Kidney tubule cell (primary cell): ENCODE measurements around the gene EDAR.
A peak's percentile ranks its signal among the peaks of the same experiment; 100 is the strongest.

ENCODE experiments used
- DNase-seq: peaks from one replicate; pipeline ENCODE4 v3.0.0-alpha.2; 2018; ENCODE audit warnings: low spot score

Gene EDAR

DNA sequence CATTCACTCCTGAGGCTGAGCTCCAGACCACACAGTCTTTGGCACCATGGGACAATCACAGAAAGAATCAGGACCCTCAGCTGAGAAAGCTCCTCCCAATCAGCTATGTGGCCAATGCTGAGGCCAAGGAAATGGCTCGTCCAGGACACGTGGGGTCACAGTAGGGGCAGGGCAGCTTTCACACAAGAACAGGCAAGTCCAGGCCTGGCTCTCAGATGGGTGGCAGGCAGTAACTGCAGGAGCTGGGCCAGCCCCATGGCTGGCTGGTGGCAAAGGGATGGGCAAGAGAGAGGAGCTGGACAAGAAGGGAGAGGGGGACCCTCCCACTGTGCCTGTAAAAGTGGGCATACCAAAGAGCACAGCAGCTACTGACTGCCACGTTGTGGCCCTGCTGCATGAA is 12.2 kb upstream of the EDAR start:
- DNase-seq = no peak

DNA sequence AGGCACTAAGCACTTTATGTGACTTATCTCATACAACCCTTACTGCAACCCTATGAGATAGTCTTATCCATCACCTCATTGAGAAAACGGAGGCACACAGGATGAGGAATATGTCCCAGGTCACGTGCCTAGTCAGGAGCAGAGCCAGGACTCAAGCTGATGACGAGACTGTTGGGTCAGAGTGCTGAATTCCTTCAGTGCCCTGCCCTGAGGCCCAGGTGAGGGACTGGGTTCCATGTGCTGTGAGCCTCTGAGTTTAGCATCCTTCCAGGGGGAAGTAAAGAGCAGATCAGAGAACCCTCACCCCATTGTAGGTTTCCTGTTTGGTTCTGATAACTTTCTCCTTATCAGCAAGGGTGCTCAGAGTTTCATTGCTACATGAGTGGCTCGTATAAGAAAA is 11.7 kb upstream of the EDAR start:
- no peak for DNase-seq

GRCh38 chr2:108998911-108999310 is 9.9 kb upstream of the EDAR start:
- DNase-seq = no peak

- no peak for DNase-seq
Observed at GRCh38 chr2:108994178-108994577, 5.2 kb upstream of the EDAR start.

DNA sequence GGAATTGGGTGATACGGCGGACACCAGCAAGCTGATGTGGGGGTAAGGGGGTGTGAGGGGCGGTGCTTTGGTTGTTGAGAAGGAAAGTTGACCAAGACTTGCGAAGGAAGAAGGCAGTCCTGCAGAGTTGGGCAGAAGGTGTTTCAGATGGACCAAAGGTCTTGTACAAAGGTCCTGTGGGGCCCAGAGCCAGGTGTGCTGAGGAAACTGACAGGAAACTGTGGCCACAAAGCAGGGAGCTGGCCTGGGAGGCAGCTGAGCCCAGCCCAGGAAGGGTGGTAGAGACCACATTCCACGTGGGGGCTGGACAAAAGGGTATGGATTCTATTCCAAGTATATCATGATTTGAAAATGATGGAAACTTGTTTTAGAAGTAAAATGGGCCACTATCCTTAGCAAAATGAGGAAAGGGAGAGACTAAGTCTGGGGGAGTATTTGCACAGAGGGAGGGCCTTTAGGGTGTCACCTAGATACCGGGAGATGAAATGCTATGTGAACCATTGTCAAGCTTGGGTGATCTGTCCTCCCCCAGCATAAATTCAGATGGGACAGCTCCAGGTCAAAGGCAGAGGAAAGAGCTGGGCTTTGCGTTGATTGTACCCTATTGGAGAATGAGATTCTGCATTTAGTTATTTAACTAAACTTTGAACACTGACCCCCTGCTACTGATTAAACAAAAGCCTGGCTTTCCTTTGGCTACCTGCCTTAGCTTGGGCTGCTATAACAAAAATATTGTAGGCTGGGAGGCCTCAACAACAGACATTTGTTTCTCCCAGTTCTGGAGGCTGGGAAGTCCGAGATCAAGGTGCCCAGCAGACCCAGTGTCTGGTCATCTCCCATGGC is 4.3 kb upstream of the EDAR start:
- DNase-seq = no peak

- DNase-seq = peak; percentile 66
Observed at GRCh38 chr2:108988076-108988795, 784 bp downstream of the EDAR start.

DNA sequence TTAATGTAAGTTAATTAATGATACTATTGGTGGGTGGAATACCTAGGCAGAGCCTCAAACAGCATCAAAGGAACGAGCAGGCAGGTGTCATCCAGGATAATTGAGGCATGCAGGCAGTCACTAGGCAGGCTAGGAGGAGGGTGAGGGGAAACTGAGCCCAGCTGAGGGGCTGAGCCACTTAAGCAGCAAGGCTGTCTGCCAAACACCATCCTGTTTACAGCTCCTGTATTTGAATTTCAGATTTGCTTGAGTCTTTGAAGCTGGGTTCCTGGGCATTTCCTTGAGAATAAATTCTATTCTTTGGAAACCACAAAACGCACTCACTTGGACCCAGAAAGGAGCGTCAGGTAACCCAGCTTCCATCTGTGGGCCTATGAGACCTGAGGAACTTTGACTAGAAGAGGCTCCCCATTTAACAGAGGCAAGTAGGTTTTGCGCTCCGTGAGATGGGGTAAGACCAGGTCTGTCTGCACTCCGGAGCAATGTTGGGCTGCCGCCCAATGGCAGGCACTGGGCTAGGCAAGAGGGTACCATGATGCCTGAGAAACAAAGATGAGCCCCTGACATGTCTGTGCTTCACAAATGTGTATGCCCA is 2.0 kb downstream of the EDAR start:
- no peak for DNase-seq

- no peak for DNase-seq
Observed at GRCh38 chr2:108983610-108984009, 5.4 kb downstream of the EDAR start.

DNA sequence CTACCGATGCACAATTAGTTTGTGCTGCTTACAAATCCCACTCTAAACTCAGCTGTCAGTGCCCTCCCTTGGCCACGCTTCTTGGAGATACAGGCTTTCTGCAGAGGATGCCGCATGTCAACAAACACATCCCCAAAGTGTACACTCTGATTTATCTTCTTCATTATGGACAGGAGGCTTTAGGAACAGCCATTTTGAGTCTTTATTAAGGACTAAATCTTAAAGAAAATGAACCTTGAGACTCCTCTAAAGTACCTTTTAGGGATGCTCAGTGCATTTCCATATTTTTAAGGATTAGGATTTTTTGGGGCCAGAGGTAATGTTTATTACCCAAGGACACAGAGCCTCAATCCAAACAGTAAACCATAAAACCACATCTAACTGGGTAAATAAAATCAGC is 6.0 kb downstream of the EDAR start:
- no peak for DNase-seq

DNA sequence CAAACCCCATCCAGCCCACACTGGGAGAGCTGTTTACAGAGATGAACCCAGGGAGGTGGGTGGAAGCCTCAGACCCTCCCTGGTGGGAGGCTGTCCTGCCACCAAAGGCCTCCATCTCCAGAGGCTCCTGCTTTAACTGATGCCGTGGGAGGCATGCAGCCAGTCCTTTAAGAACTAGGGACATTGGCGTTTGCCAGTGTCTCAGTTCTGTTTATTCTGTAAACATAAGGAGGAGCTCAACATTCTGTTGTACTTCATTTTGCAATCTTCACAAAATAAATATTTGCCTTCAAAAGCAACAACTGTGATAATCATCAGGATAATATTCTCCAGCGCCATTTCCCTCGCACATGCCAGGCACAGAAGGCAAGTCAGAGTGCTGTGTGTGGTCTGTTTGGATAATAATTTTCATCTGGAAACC is 6.8 kb downstream of the EDAR start:
- DNase-seq = no peak

- no peak for DNase-seq
Observed at GRCh38 chr2:108981846-108982245, 7.2 kb downstream of the EDAR start.

- peak; percentile 98 for DNase-seq
Observed at GRCh38 chr2:108980076-108980475, 8.9 kb downstream of the EDAR start.

DNA sequence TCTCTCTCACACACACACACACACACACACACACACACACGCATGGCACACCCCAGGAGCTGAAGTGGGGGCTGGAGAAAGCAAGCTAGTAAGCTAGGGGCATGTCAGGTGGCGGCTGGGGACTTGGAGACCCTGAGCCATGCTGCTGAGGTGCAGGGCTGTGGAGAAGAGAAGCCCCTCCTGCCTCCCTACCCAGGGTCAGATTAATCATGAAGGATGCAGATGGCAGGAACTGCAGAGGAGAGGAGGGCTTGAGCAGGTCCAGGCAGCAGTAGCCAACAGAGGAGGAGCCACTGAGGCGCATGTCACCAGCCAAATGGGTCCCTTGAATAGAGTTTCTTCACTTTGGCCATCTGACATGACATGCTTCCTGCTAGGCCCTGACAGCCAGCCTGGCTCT is 9.6 kb downstream of the EDAR start:
- no peak for DNase-seq

DNA sequence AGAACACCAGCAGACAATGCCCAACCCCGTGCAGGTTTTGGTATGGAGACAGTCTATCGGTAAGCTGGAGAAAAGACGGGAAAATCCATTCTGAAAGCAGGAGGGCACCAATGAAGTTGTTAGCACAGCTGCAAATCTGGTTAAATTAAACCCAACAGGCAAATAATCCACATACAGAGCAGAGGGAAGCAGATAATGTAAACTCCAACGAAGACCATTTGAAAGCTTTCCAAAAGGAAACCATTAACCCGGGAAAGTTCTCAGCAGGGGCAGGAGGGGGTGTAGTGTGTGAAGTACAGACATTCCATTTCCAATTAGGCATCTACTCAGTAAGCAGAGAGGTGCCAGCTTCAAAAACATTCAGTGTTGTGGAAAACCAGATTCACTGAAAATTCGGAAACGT is 10.3 kb downstream of the EDAR start:
- peak; percentile 76 for DNase-seq

DNA sequence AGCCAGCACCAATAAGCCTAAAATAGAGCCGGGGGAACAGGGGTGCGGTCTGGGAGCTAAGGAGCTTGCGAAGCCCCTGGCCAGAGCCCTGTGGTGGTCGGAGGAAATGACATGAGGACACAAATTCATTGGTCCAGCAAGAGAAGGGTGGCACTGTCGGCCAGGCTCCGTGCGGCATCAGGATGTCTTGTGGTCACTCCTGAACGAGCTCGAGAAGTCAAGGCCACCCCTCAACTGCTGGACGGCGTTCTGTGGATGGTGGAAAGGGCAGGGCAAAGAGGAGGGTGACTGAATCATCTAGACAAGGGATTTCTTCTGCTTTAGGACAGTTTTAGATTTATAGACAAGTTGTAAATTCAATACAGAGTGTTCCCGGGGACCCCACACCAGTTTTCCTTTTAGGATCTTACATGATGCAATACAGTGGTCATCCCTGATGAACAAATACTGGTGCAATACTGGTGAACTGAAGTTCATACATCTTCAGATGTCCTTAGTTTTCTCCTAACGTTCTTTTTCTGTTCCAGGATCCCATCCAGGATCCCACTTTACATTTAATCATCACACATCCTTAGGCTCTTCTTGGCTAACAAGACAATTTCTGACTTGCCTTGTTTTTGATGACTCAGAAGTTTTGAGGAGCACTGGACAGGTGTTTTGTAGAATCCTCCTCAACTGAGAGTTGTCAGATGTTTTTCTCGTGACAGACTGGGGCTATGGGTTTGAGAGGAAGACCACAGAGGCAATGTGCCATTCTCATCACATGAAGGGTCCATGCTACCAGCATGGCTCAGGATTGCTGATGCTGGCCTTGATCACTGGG is 13.2 kb downstream of the EDAR start:
- DNase-seq = no peak

DNA sequence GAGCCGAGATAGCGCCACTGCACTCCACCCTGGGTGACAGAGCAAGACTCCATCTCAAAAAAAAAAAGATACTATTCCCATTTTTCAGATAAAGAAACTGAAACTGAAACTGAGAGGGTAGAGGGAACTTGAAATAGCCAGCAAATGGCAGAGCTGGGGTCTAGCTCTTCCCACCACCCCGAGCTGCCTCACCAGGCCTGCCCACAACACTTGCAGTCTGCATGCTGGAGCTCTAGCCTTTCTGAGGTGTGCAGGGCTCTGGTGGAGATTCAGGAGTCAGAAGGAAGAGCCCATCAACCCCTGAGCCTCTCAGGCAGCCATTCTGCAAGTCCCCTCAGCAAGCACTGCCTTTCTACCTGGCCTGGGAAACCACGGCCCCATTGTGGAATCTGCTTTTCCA is 14.3 kb downstream of the EDAR start:
- DNase-seq = no peak

DNA sequence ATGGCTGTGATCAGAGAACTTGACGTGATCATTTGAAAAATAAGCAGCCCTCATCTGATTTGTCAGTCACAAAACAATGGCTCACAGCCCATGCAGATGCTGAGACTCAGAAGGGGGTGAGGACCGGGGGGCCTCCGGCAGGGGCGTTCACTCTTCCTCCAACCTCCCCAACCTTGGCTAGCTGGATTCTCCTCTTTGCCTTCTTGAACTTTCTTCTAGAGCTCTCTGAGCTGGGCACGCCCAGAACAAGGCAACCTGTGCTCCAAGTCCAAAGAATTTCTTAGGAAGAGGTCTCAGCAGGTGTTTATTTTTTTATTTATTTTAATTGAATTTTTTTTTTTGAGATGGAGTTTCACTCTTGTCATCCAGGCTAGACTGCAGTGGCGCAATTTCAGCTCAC is 16.4 kb downstream of the EDAR start:
- DNase-seq = no peak

DNA sequence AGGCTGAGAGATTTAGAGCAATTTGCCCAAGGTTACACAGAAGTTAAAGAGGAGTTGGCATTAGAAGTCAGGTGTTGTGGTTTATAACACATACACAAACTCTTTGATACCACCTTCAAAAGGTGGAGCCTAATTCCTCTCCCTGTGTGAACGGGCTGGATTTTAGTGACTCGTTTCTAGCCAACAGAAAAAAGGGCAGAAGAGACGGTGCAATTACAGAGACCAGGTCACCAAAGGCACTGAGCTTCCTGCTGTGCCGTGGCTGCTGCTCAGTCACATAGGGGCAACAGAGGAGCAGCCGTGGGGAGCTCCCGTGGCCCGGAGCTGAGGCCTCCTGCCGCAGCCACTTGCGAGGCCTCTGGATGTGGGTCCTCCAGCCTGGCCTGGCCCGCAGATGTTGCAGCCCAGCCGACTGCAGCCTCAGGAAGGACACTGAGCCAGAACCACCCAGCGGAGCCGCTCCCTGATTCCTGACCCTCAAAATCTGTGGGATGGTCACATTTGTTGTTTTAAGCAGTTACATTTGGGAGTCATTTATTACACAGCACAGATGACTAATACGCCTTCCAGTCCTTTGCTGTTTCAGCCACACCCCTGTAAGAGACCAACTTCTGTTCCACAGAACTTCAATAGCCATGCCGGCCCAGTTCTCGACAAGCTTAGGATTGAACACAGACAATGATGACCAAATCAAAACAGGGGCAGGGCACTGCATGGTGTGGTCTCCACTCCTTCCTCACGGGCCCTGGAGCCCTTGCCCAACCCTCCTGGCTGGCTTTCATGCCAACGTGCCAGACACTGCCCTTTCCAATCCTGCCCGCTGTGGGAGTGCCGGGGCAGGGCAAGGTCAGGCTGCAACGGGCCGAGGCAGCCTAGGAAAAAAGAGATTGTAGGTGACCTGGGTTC is 17.1 kb downstream of the EDAR start:
- peak; percentile 81 for DNase-seq

- no peak for DNase-seq
Observed at GRCh38 chr2:108970369-108970768, 18.7 kb downstream of the EDAR start.

DNA sequence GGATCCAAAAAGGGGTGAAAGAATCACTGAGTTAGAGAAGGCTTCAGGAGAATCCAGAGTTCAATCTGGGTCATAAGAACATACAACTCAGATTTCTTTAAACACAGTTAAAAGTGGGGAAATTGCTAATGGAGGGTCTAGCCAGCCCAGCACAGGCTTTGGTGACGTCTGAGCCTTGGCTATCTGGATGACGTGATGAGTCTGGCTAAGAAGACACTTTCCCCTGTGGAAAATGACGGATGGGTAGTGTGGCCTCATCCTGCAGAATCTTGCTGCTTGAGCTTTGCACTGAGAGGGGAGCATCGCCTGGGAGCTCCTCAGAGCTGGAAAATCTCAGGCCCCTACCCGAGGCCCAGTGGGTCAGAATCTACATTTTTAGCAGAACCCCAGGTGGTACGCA is 19.2 kb downstream of the EDAR start:
- DNase-seq = no peak

- peak; percentile 72 for DNase-seq
Observed at GRCh38 chr2:108968619-108969018, 20.4 kb downstream of the EDAR start.
